ENCODE measurements around the gene GAL. TPM values are rescaled to one million over a fixed set of nuclear protein-coding genes. Genes with fewer than 3 reads are reported as not detected.

Gene GAL
- total RNA-seq, 1 experiment from 2014 or later: 65.2 TPM

- Histone ChIP-seq H4K5ac (ENCODE audit: insufficient read length, low read depth, low read length) (no peak overlapping the region), H2BK5ac (ENCODE audit: insufficient read length, low read length) (no peak overlapping the region), H3K18ac (ENCODE audit: insufficient read length, low read depth, low read length) (no peak overlapping the region), H3K27me3 (ENCODE audit: insufficient read depth, low read length) (no peaks in the 10 kb centered on the region), H3K4ac (ENCODE audit: low read depth, low read length) (no peak overlapping the region), H3K27ac (ENCODE audit: insufficient read length, low read depth, low read length) (no peak overlapping the region), H3K9me3 (ENCODE audit: control insufficient read depth, low read depth, low read length) (no peaks in the 10 kb centered on the region), H3K4me2 (ENCODE audit: insufficient read depth, insufficient read length, low read length) (no peak overlapping the region), H2AFZ (ENCODE audit: low read length) (no peak overlapping the region), H3K9ac (ENCODE audit: extremely low read depth, insufficient read length, low read length) (no peak overlapping the region), H2BK12ac (ENCODE audit: insufficient read length, low read depth, low read length) (no peak overlapping the region), H3K14ac (ENCODE audit: insufficient read depth, low read length) (no peak overlapping the region), H2BK15ac (ENCODE audit: low read depth, low read length) (no peak overlapping the region), H3K23me2 (ENCODE audit: insufficient read length, low read depth, low read length, poor library complexity, severe bottlenecking) (no peaks in the 10 kb centered on the region), H4K91ac (ENCODE audit: insufficient read length, low read depth, low read length) (no peak overlapping the region), H2BK20ac (ENCODE audit: low read depth, low read length, poor library complexity, severe bottlenecking) (no peak overlapping the region), H3K56ac (ENCODE audit: insufficient read length, low read depth, low read length) (no peak overlapping the region), H3K4me1 (ENCODE audit: insufficient read depth, low read length) (no peaks in the 10 kb centered on the region), H4K20me1 (ENCODE audit: control insufficient read depth, insufficient read depth, insufficient read length) (no peaks in the 10 kb centered on the region), H3K79me2 (ENCODE audit: insufficient read depth, low read length) (no peaks in the 10 kb centered on the region), H4K8ac (replicated peaks; ENCODE audit: insufficient read length, low read depth, low read length) (no peak overlapping the region), H2BK120ac (ENCODE audit: low read depth, low read length, poor library complexity, severe bottlenecking) (no peak overlapping the region), H3T11ph (ENCODE audit: low read length) (no peak overlapping the region), H2AK5ac (ENCODE audit: insufficient read length, low read length) (no peak overlapping the region), H3K79me1 (ENCODE audit: insufficient read depth, low read depth, low read length, poor library complexity, severe bottlenecking) (no peaks in the 10 kb centered on the region), H3K23ac (ENCODE audit: insufficient read length, low read depth, low read length) (no peak overlapping the region)
- no peak for DNase-seq
- H3K4me3 Mint-ChIP-seq: no peak overlapping the region
- H3K4me1 Mint-ChIP-seq: no peaks in the 10 kb centered on the region
- H3K27me3 Mint-ChIP-seq (ENCODE audit: low read depth): no peaks in the 10 kb centered on the region; the same call in none of the 2 replicates
- TF ChIP-seq CTCF (conservative IDR thresholded peaks at IDR 0.05): no peak
- peaks cover 2 to 11% of the 10 kb centered on the region in 2 experiments for H3K9me3 Mint-ChIP-seq
- no CpG with 5 or more reads among the region's 11 CpGs for WGBS (ENCODE audit: extremely low coverage, insufficient read length, low lambda C conversion rate)
- H3K36me3 Mint-ChIP-seq (ENCODE audit: insufficient read depth in 1 of 3, low read depth in 3 of 3): peaks cover 0 to 6% (median 0%) of the 10 kb centered on the region in 3 experiments; a peak in 1 of 7 replicates
- no peak overlapping the region; a peak in 2 of 7 replicates for H3K27ac Mint-ChIP-seq
These were observed 27.1 kb upstream of the GAL start for GRCh38 chr11:68657021-68657780.
